ENCODE data around the gene CYP4Z1. TPM values are rescaled to one million over a fixed set of nuclear protein-coding genes. Genes with fewer than 3 reads are reported as not detected.
"Not testable (repeated sequence)": the region's sequence is repeated elsewhere in the genome, so short reads cannot be mapped to it uniquely, and the experiment has no call there.

Gene CYP4Z1
- total and polyA plus RNA-seq, 8 donors: 0.80 to 8.9 (median 5.5) TPM; not detected in 5

- Histone ChIP-seq H3K9me3 (peaks cover 0 to 4% (median 1%) of the 10 kb centered on the region in 4 donors), H3K4me1 (no peaks in the 10 kb centered on the region), H3K36me3 (no peaks in the 10 kb centered on the region), H3K4me3 (no peak overlapping the region), H3K27ac (no peak overlapping the region), H3K27me3 (no peaks in the 10 kb centered on the region)
- TF ChIP-seq POLR2A (IDR thresholded peaks at IDR 0.05) (no peak), POLR2AphosphoS5 (IDR thresholded peaks at IDR 0.05) (no peak), CTCF (IDR thresholded peaks at IDR 0.05) (no peak), EP300 (IDR thresholded peaks at IDR 0.05) (no peak)
- DNase-seq: no peak
- 27 to 60% (median 44%) methylated on average over 1 of the region's 1 CpG for WGBS, 5 donors
- intact Hi-C loops (cut with DNase I; ENCODE audit: low total_unique reads): no loop called here
Measured at GRCh38 chr1:47059376-47059775, 7.7 kb upstream of the CYP4Z1 start.

- H3K4me1 ChIP-seq; H3K4me3 ChIP-seq; H3K27me3 ChIP-seq; H3K27ac ChIP-seq; intact Hi-C loops (cut with DNase I; ENCODE audit: low total_unique reads); H3K36me3 ChIP-seq; H3K9me3 ChIP-seq; DNase-seq: not testable (repeated sequence)
- 62 to 88% (median 83%) methylated on average over 4 of the region's 4 CpGs for WGBS, 5 donors
Measured at GRCh38 chr1:47069080-47069479, 2.0 kb downstream of the CYP4Z1 start.

- H3K27me3 ChIP-seq; DNase-seq; H3K27ac ChIP-seq; H3K4me3 ChIP-seq; H3K9me3 ChIP-seq; H3K4me1 ChIP-seq; intact Hi-C loops (cut with DNase I; ENCODE audit: low total_unique reads); H3K36me3 ChIP-seq: not testable (repeated sequence)
Measured at GRCh38 chr1:47069509-47069908, 2.5 kb downstream of the CYP4Z1 start.

GRCh38 chr1:47089356-47089755, 22.3 kb downstream of the CYP4Z1 start:
- H3K36me3 ChIP-seq; H3K4me1 ChIP-seq; H3K27ac ChIP-seq; H3K4me3 ChIP-seq; intact Hi-C loops (cut with DNase I; ENCODE audit: low total_unique reads); H3K27me3 ChIP-seq; H3K9me3 ChIP-seq: not testable (repeated sequence)
- 0 to 9% (median 7%) methylated on average over 3 of the region's 3 CpGs for WGBS, 5 donors
- peak; percentile 43 to 44 for DNase-seq
- peak in 4 of 7 experiments; percentile 26 to 53 (median 36) for TF ChIP-seq CTCF (IDR thresholded peaks at IDR 0.05)

- intact Hi-C loops (cut with DNase I; ENCODE audit: low total_unique reads); H3K27me3 ChIP-seq; H3K4me1 ChIP-seq; H3K9me3 ChIP-seq; H3K4me3 ChIP-seq; H3K36me3 ChIP-seq; DNase-seq; H3K27ac ChIP-seq: not testable (repeated sequence)
- WGBS, 5 donors: 8 to 26% (median 19%) methylated on average over 3 of the region's 3 CpGs; no CpG with 5 or more reads in 1 of the 5 donors
- peak in 1 of 7 experiments; percentile 12 for TF ChIP-seq CTCF (IDR thresholded peaks at IDR 0.05)
Measured at GRCh38 chr1:47091476-47091875, 24.4 kb downstream of the CYP4Z1 start.

- TF ChIP-seq POLR2A (IDR thresholded peaks at IDR 0.05) (no peak), POLR2AphosphoS5 (IDR thresholded peaks at IDR 0.05) (no peak), EP300 (IDR thresholded peaks at IDR 0.05) (no peak), CTCF (IDR thresholded peaks at IDR 0.05) (no peak)
- Histone ChIP-seq H3K4me1 (no peaks in the 10 kb centered on the region), H3K4me3 (no peak overlapping the region), H3K27ac (no peak overlapping the region), H3K27me3 (no peaks in the 10 kb centered on the region), H3K36me3 (no peaks in the 10 kb centered on the region), H3K9me3 (peaks cover 0 to 20% (median 5%) of the 10 kb centered on the region in 4 donors)
- intact Hi-C loops (cut with DNase I; ENCODE audit: low total_unique reads): no loop called here
- DNase-seq: no peak
- WGBS, 5 donors: 80 to 95% (median 91%) methylated on average over 3 of the region's 3 CpGs
Measured at GRCh38 chr1:47104816-47105215, 37.8 kb downstream of the CYP4Z1 start.

Measured in stomach (tissue), 9 donors.